Loucy (cell line): ENCODE measurements around the gene MYO3B.

Source experiments
- H2AFZ ChIP-seq: fragments of 200-600 bp; sonication (generic); 2 replicates; pipeline ENCODE4 v1.6.0; 2016; ENCODE audit warnings: antibody characterized with exemption, mild to moderate bottlenecking, low read length, moderate library complexity
- H3F3A ChIP-seq: fragments of 200-600 bp; 2 replicates; pipeline ENCODE4 v1.6.0; 2016; ENCODE audit warnings: antibody characterized with exemption, low read depth, mild to moderate bottlenecking
- H3K27me3 ChIP-seq: fragments of 200-600 bp; sonication (generic); 2 replicates; pipeline ENCODE4 v1.6.1; 2014; ENCODE audit warnings: low read length, mild to moderate bottlenecking; ENCODE audit not compliant: insufficient read depth, poor library complexity, severe bottlenecking
- H3K36me3 ChIP-seq: fragments of 200-600 bp; sonication (generic); 2 replicates; pipeline ENCODE4 v1.6.1; 2016; ENCODE audit warnings: low read length; ENCODE audit not compliant: insufficient read depth
- H3K4me1 ChIP-seq: fragments of 200-600 bp; sonication (generic); 2 replicates; pipeline ENCODE4 v1.5.1; 2014; ENCODE audit warnings: low read length, mild to moderate bottlenecking; ENCODE audit not compliant: insufficient read depth, poor library complexity, severe bottlenecking
- H3K4me2 ChIP-seq: fragments of 200-600 bp; sonication (generic); 2 replicates; pipeline ENCODE4 v1.6.0; 2014; ENCODE audit warnings: antibody characterized with exemption, low read length, low read depth, mild to moderate bottlenecking; ENCODE audit not compliant: poor library complexity, severe bottlenecking
- H3K4me3 ChIP-seq: fragments of 200-600 bp; sonication (generic); 2 replicates; pipeline ENCODE4 v1.5.1; 2014; ENCODE audit warnings: low read length, mild to moderate bottlenecking, mixed read lengths; ENCODE audit not compliant: poor library complexity, severe bottlenecking
- H3K79me2 ChIP-seq: fragments of 200-600 bp; sonication (generic); 2 replicates; pipeline ENCODE4 v1.6.1; 2014; ENCODE audit warnings: low read length; ENCODE audit not compliant: insufficient read depth
- H3K9ac ChIP-seq: fragments of 200-600 bp; sonication (generic); 2 replicates; pipeline ENCODE4 v1.6.0; 2014; ENCODE audit warnings: mild to moderate bottlenecking, low read depth, low read length, moderate library complexity; ENCODE audit not compliant: poor library complexity, severe bottlenecking
- H3K9me2 ChIP-seq: fragments of 200-600 bp; sonication (generic); replicated peaks from 2 replicates; pipeline ENCODE4 v1.6.1; 2016; ENCODE audit warnings: low read depth, low read length, mixed read lengths
- H3K9me3 ChIP-seq: fragments of 200-600 bp; sonication (generic); 2 replicates; pipeline ENCODE4 v1.6.1; 2014; ENCODE audit warnings: mild to moderate bottlenecking, antibody characterized with exemption, low read length, low read depth; ENCODE audit not compliant: insufficient read depth
- H4K20me1 ChIP-seq: fragments of 200-600 bp; sonication (generic); 2 replicates; pipeline ENCODE4 v1.6.0; 2014; ENCODE audit warnings: antibody characterized with exemption, low read length, mild to moderate bottlenecking; ENCODE audit not compliant: insufficient read depth, poor library complexity, severe bottlenecking
- CTCF ChIP-seq: fragments of 200-600 bp; sonication (generic); conservative IDR thresholded peaks from 2 replicates; pipeline ENCODE4 v1.5.1; 2014; ENCODE audit warnings: mild to moderate bottlenecking, antibody characterized with exemption, low read length
- EZH2phosphoT487 ChIP-seq: fragments of 200-600 bp; IDR thresholded peaks from 2 replicates; pipeline ENCODE4 v1.6.1; 2018; ENCODE audit warnings: antibody characterized with exemption, mild to moderate bottlenecking, moderate library complexity, borderline replicate concordance

Gene MYO3B

GRCh38 chr2:170245312-170245711 lies 67.4 kb downstream of the MYO3B start:
- Histone ChIP-seq H4K20me1 (no peaks in the 10 kb centered on the region), H3K9me3 (no peaks in the 10 kb centered on the region), H3K36me3 (no peaks in the 10 kb centered on the region)

GRCh38 chr2:170247333-170247732 lies 69.4 kb downstream of the MYO3B start:
- Histone ChIP-seq H4K20me1 (no peaks in the 10 kb centered on the region), H3F3A (no peaks in the 10 kb centered on the region), H3K4me3 (no peak overlapping the region), H3K9me3 (no peaks in the 10 kb centered on the region), H3K4me1 (no peaks in the 10 kb centered on the region), H3K79me2 (no peaks in the 10 kb centered on the region), H3K36me3 (no peaks in the 10 kb centered on the region), H3K9me2 (no peaks in the 10 kb centered on the region), H3K4me2 (no peak overlapping the region), H2AFZ (no peak overlapping the region), H3K9ac (no peak overlapping the region), H3K27me3 (no peaks in the 10 kb centered on the region)
- no peak for TF ChIP-seq CTCF
- TF ChIP-seq EZH2phosphoT487, result no peak

More at GRCh38 chr2:170245312-170245711, 67.4 kb downstream of the MYO3B start:
- TF ChIP-seq EZH2phosphoT487 (no peak), CTCF (no peak)
- no peak overlapping the region for H3K9ac ChIP-seq
- no peak overlapping the region for H3K4me2 ChIP-seq
- no peaks in the 10 kb centered on the region for H3F3A ChIP-seq
- no peaks in the 10 kb centered on the region for H3K9me2 ChIP-seq
- H3K79me2 ChIP-seq, result no peaks in the 10 kb centered on the region
- H3K4me1 ChIP-seq, result no peaks in the 10 kb centered on the region
- H3K27me3 ChIP-seq, result no peaks in the 10 kb centered on the region
- no peak overlapping the region for H2AFZ ChIP-seq
- H3K4me3 ChIP-seq, result no peak overlapping the region

- H3K9ac ChIP-seq, result no peak overlapping the region
- H3K36me3 ChIP-seq, result no peaks in the 10 kb centered on the region
- H3K9me3 ChIP-seq, result no peaks in the 10 kb centered on the region
- no peaks in the 10 kb centered on the region for H3F3A ChIP-seq
- no peaks in the 10 kb centered on the region for H4K20me1 ChIP-seq
- no peak overlapping the region for H3K4me3 ChIP-seq
- H3K4me2 ChIP-seq, result no peak overlapping the region
- H3K4me1 ChIP-seq, result no peaks in the 10 kb centered on the region
- no peak overlapping the region for H2AFZ ChIP-seq
- no peaks in the 10 kb centered on the region for H3K27me3 ChIP-seq
- no peak for TF ChIP-seq CTCF
- no peak for TF ChIP-seq EZH2phosphoT487
- no peaks in the 10 kb centered on the region for H3K79me2 ChIP-seq
- no peaks in the 10 kb centered on the region for H3K9me2 ChIP-seq
These were observed 70.0 kb downstream of the MYO3B start for GRCh38 chr2:170247882-170248393.
